Transverse colon (tissue), 4 donors: ENCODE data around the gene SCAPER. TPM values are rescaled to one million over a fixed set of nuclear protein-coding genes. Genes with fewer than 3 reads are reported as not detected.

Experiments
- DNase-seq: peaks from one replicate; pipeline ENCODE4 v3.0.0-alpha.2; 2019
- H3K27ac ChIP-seq, 4 donors: fragments of 200-600 bp; sonication (generic); 2 replicates each; pipeline ENCODE4 v1.5.1; 2016 to 2018; ENCODE audit warnings: inconsistent platforms in 4 of 4
- H3K27me3 ChIP-seq: fragments of 200-600 bp; sonication (generic); 2 replicates; pipeline ENCODE4 v1.5.1; 2017; ENCODE audit warnings: inconsistent platforms
- H3K36me3 ChIP-seq, 4 donors: fragments of 200-600 bp; sonication (generic); 2 replicates each; pipeline ENCODE4 v1.5.1; 2017 to 2019; ENCODE audit warnings: inconsistent platforms in 4 of 4
- H3K4me1 ChIP-seq, 4 donors: fragments of 200-600 bp; sonication (generic); 2 replicates each; pipeline ENCODE4 v1.5.1; 2017 to 2020; ENCODE audit warnings: inconsistent platforms in 4 of 4
- H3K4me3 ChIP-seq, 4 donors: fragments of 200-600 bp; sonication (generic); 1 replicate in 1 of 4; 2 replicates in 3 of 4; pipeline versions ENCODE4 v1.5.1 to v1.6.1; 2017 to 2019; ENCODE audit warnings: inconsistent platforms in 4 of 4
- H3K9me3 ChIP-seq, 2 donors: fragments of 200-600 bp; sonication (generic); 2 replicates each; pipeline ENCODE4 v1.5.1; 2017 to 2019; ENCODE audit warnings: inconsistent platforms in 2 of 2
- CTCF ChIP-seq, 5 experiments: fragments of 200-600 bp in 3 of 5; fragments of 450-650 bp in 2 of 5; sonication (generic) in 3 of 5; IDR thresholded peaks; 1 replicate in 2 of 5; 2 replicates in 3 of 5; pipeline ENCODE4 v1.5.1; 2016 to 2017; ENCODE audit warnings: antibody characterized with exemption in 5 of 5, inconsistent platforms in 3 of 5, mild to moderate bottlenecking in 2 of 5, moderate library complexity in 1 of 5
- EP300 ChIP-seq: sonication (generic); formaldehyde crosslinking; IDR thresholded peaks from one replicate; pipeline ENCODE4 v1.6.1; 2017; ENCODE audit warnings: antibody characterized with exemption, low read depth
- POLR2A ChIP-seq: fragments of 450-650 bp; IDR thresholded peaks from one replicate; pipeline ENCODE4 v1.6.1; 2016; ENCODE audit warnings: antibody characterized with exemption, mild to moderate bottlenecking, moderate library complexity
- POLR2AphosphoS5 ChIP-seq, 3 donors: sonication (generic); formaldehyde crosslinking; IDR thresholded peaks; one replicate each; pipeline ENCODE4 v1.6.1; 2016; ENCODE audit warnings: antibody characterized with exemption in 3 of 3
- WGBS, 2 donors: methylation state at CpG; one replicate each; pipeline ENCODE4 v1.1.5; 2018; ENCODE audit warnings: low coverage in 1 of 2; 5-methylcytosine and 5-hydroxymethylcytosine counted together
- in situ Hi-C, 4 donors: fragments of 200-750 bp; cut with MboI; loops; one replicate each; pipeline versions ENCODE4 v1.15.0 to v1.15.1; 2017; ENCODE audit warnings: low sequenced_read_pairs in 3 of 4, low pct_ligation_motif_present in 1 of 4, low pct_unique_long_range_greater_than_20kb in 1 of 4
- intact Hi-C: fragments of 100-400 bp; cut with DNase I; formaldehyde crosslinking; loops from one replicate; pipeline ENCODE4 v1.15.1; 2023; ENCODE audit warnings: low total_unique reads
- total RNA-seq, 4 donors: library from RNA; depleted of rRNA; stranded (reverse); fragments of >200 nt; gene quantifications; one replicate each; pipeline ENCODE4 v1.1.0, GENCODE V29; 2016

SCAPER gene
- total RNA-seq, 4 donors from 2014 or later: 31.8 to 121 (median 48.7) TPM

- H3K36me3 ChIP-seq: no peaks in the 10 kb centered on the region
- H3K4me1 ChIP-seq: peaks cover 0 to 29% (median 15%) of the 10 kb centered on the region in 4 donors
- no peaks in the 10 kb centered on the region for H3K9me3 ChIP-seq
- TF ChIP-seq POLR2AphosphoS5 (IDR thresholded peaks at IDR 0.05): no peak
- no peak for TF ChIP-seq CTCF (IDR thresholded peaks at IDR 0.05)
- no peak for TF ChIP-seq EP300
- no peak for TF ChIP-seq POLR2A
- whole genome bisulfite sequencing, 2 donors: 73% methylated on average over 2 of the region's 2 CpGs; no CpG with 5 or more reads in 1 of the 2 donors
- no peak for DNase-seq
- no peak overlapping the region for H3K4me3 ChIP-seq
- intact Hi-C loops: no loop called here
- no peak overlapping the region for H3K27ac ChIP-seq
- in situ Hi-C loops: no loop called here
- H3K27me3 ChIP-seq: no peaks in the 10 kb centered on the region
Observed at GRCh38 chr15:76363251-76363650, 541.9 kb downstream of the SCAPER start.

DNA sequence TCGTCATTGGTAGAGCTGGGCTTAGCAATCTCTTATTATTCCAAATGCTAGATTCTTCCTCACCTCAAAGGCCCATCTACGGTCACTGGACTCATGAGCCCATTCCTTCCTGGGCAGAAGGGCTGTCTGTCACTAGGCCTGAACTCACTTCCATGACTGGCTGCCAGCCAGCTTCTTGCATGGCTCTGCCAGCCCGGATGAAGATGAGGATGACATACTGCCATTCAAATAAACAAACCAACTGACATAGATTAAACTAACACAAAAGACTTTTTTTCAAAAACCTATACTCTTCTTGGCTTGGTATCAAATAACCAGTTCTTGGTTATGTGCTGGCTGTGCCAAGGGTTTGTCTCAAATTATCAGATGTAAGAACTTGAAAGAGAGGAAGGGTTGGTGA lies 544.7 kb downstream of the SCAPER start:
- intact Hi-C loops: no loop called here
- TF ChIP-seq POLR2AphosphoS5 (IDR thresholded peaks at IDR 0.05) (no peak), POLR2A (no peak), EP300 (no peak), CTCF (IDR thresholded peaks at IDR 0.05) (no peak)
- WGBS, 2 donors: 74 to 89% methylated on average over 2 to 3 of the region's 3 CpGs

GRCh38 chr15:76359152-76359551 lies 546.0 kb downstream of the SCAPER start:
- Histone ChIP-seq H3K9me3 (no peaks in the 10 kb centered on the region), H3K4me1 (peaks cover 0 to 25% (median 0%) of the 10 kb centered on the region in 4 donors), H3K36me3 (no peaks in the 10 kb centered on the region), H3K4me3 (no peak overlapping the region), H3K27me3 (no peaks in the 10 kb centered on the region), H3K27ac (no peak overlapping the region)
- 60 to 68% methylated on average over 2 to 3 of the region's 3 CpGs for WGBS, 2 donors
- TF ChIP-seq EP300 (no peak), CTCF (IDR thresholded peaks at IDR 0.05) (no peak), POLR2AphosphoS5 (IDR thresholded peaks at IDR 0.05) (no peak), POLR2A (no peak)
- intact Hi-C loops (no loop called here), in situ Hi-C loops (no loop called here)
- no peak for DNase-seq

More for the DNA sequence above, 544.7 kb downstream of the SCAPER start:
- DNase-seq: no peak
- Histone ChIP-seq H3K4me1 (peaks cover 0 to 13% (median 0%) of the 10 kb centered on the region in 4 donors), H3K4me3 (no peak overlapping the region), H3K27ac (no peak overlapping the region), H3K9me3 (no peaks in the 10 kb centered on the region), H3K36me3 (no peaks in the 10 kb centered on the region), H3K27me3 (no peaks in the 10 kb centered on the region)
- in situ Hi-C loops: no loop called here

DNA sequence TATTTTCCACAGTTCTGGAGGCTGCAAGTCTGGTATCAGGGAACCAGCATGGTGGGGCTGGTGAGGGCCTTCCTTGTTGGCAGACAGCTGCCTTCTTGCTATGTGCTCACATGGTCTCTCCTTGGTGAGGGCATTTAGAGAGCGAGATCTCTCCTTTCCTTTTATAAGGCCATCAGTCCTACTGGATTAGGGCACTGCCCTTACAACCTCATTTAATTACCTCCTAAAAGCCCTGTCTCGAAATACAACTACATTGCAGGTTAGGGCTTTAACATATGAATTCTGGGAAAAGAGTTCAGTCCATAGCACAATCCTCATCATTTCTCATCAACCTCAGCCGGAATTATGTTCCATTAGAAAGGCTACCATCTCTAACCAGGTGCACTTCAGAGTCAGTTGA lies 546.7 kb downstream of the SCAPER start:
- no peaks in the 10 kb centered on the region for H3K9me3 ChIP-seq
- H3K36me3 ChIP-seq: no peaks in the 10 kb centered on the region
- no peak for DNase-seq
- no peaks in the 10 kb centered on the region for H3K27me3 ChIP-seq
- H3K4me1 ChIP-seq: peaks cover 0 to 25% (median 0%) of the 10 kb centered on the region in 4 donors
- peak overlapping the region in 1 of 4 donors; percentile 7 for H3K27ac ChIP-seq
- in situ Hi-C loops (no loop called here), intact Hi-C loops (no loop called here)
- no peak overlapping the region for H3K4me3 ChIP-seq
- 60 to 68% methylated on average over 1 to 3 of the region's 3 CpGs for WGBS, 2 donors
- TF ChIP-seq EP300 (no peak), CTCF (IDR thresholded peaks at IDR 0.05) (no peak), POLR2A (no peak), POLR2AphosphoS5 (IDR thresholded peaks at IDR 0.05) (no peak)
